HepG2 (cell line): ENCODE data around the gene SLC1A2. TPM values are rescaled to one million over a fixed set of nuclear protein-coding genes. Genes with fewer than 3 reads are reported as not detected.

ENCODE experiments used
- CENPBD1 ChIP-seq: sonication (generic); formaldehyde crosslinking; IDR thresholded peaks from 2 replicates; pipeline ENCODE4 v1.8.0; 2022; ENCODE audit warnings: missing genetic modification reagents, low read depth, mild to moderate bottlenecking, borderline replicate concordance
- DNMT1 ChIP-seq: sonication (generic); formaldehyde crosslinking; IDR thresholded peaks from 2 replicates; pipeline ENCODE4 v1.5.1; 2020; ENCODE audit warnings: mild to moderate bottlenecking, missing genetic modification reagents
- FOXA1 ChIP-seq, 2 experiments: fragments of 450-650 bp in 1 of 2; sonication (generic) in 1 of 2; formaldehyde crosslinking in 1 of 2; IDR thresholded peaks; 2 replicates each; pipeline versions ENCODE4 v1.4.0 to v1.6.1; 2016 to 2020; ENCODE audit warnings: missing genetic modification reagents in 1 of 2
- HCFC1 ChIP-seq: fragments of 150-350 bp; IDR thresholded peaks from 2 replicates; pipeline ENCODE4 v1.6.1; 2014; ENCODE audit warnings: low read depth, low read length
- KLF15 ChIP-seq: sonication (generic); formaldehyde crosslinking; IDR thresholded peaks from 2 replicates; pipeline ENCODE4 v1.8.1; 2023; ENCODE audit warnings: borderline replicate concordance, mild to moderate bottlenecking, inconsistent platforms, missing genetic modification reagents, mixed read lengths
- MIER2 ChIP-seq: IDR thresholded peaks from 2 replicates; pipeline ENCODE4 v1.6.1; 2016; ENCODE audit warnings: missing biosample characterization, missing genetic modification reagents
- MXD3 ChIP-seq: IDR thresholded peaks from 2 replicates; pipeline ENCODE4 v1.6.1; 2016; ENCODE audit warnings: mild to moderate bottlenecking, missing biosample characterization, missing genetic modification reagents
- NCOA5 ChIP-seq: sonication (generic); formaldehyde crosslinking; IDR thresholded peaks from 2 replicates; pipeline ENCODE4 v1.4.0; 2020; ENCODE audit warnings: missing genetic modification reagents
- NRL ChIP-seq: sonication (generic); formaldehyde crosslinking; IDR thresholded peaks from 2 replicates; pipeline ENCODE4 v1.5.0; 2020; ENCODE audit warnings: missing genetic modification reagents, mild to moderate bottlenecking, moderate library complexity, borderline replicate concordance
- RFX1 ChIP-seq: fragments of 450-650 bp; IDR thresholded peaks from 2 replicates; pipeline ENCODE4 v1.6.1; 2017
- TCF7L2 ChIP-seq: IDR thresholded peaks from 2 replicates; pipeline ENCODE4 v1.6.1; 2011; ENCODE audit warnings: mild to moderate bottlenecking, low read depth, low read length, moderate library complexity
- ZBTB20 ChIP-seq: sonication (generic); formaldehyde crosslinking; IDR thresholded peaks from 2 replicates; pipeline ENCODE4 v1.8.1; 2023; ENCODE audit warnings: missing genetic modification reagents, low read depth, mild to moderate bottlenecking, borderline replicate concordance
- ZBTB4 ChIP-seq: sonication (generic); formaldehyde crosslinking; IDR thresholded peaks from 2 replicates; pipeline ENCODE4 v1.4.0; 2020; ENCODE audit warnings: missing genetic modification reagents, mild to moderate bottlenecking, borderline replicate concordance
- ZFP41 ChIP-seq: sonication (generic); formaldehyde crosslinking; IDR thresholded peaks from 2 replicates; pipeline ENCODE4 v1.4.0; 2020; ENCODE audit warnings: mild to moderate bottlenecking, missing genetic modification reagents, borderline replicate concordance
- ZNF180 ChIP-seq: sonication (generic); formaldehyde crosslinking; IDR thresholded peaks from 2 replicates; pipeline ENCODE4 v1.4.0; 2020; ENCODE audit warnings: low read depth, missing genetic modification reagents, borderline replicate concordance
- ZNF563 ChIP-seq: sonication (generic); formaldehyde crosslinking; IDR thresholded peaks from 2 replicates; pipeline ENCODE4 v1.8.0; 2022; ENCODE audit warnings: mild to moderate bottlenecking, moderate library complexity, missing genetic modification reagents
- ZNF598 ChIP-seq: sonication (generic); formaldehyde crosslinking; IDR thresholded peaks from 2 replicates; pipeline ENCODE4 v1.5.1; 2020; ENCODE audit warnings: mild to moderate bottlenecking, missing genetic modification reagents, borderline replicate concordance
- ZNF674 ChIP-seq: sonication (generic); formaldehyde crosslinking; IDR thresholded peaks from 2 replicates; pipeline ENCODE4 v1.5.0; 2020; ENCODE audit warnings: low read depth, mild to moderate bottlenecking, missing genetic modification reagents
- ZNF775 ChIP-seq: sonication (generic); formaldehyde crosslinking; IDR thresholded peaks from 2 replicates; pipeline ENCODE4 v1.4.0; 2020; ENCODE audit warnings: missing genetic modification reagents, mild to moderate bottlenecking, moderate library complexity, borderline replicate concordance
- polyA plus RNA-seq, 8 experiments: library from polyadenylated mRNA; depleted of rRNA in 3 of 8; stranded (reverse) in 7 of 8; unstranded in 1 of 8; fragments of >200 nt; fragmentation: Illumina TruSeq in 4 of 8; extraction: Trizol in 4 of 8; gene quantifications; 2 replicates each; pipeline versions ENCODE4 v1.2.1 to v1.2.3, GENCODE V29; 2011 to 2016; ENCODE audit warnings: low read depth in 4 of 8, missing spikeins in 1 of 8, mixed read lengths in 1 of 8; ENCODE audit not compliant: insufficient read depth in 1 of 8
- total RNA-seq, 5 experiments: library from RNA; depleted of rRNA; stranded (reverse); fragments of >200 nt; fragmentation: Illumina TruSeq; extraction: Trizol; gene quantifications; 2 replicates each; pipeline ENCODE4 v1.2.3, GENCODE V29; 2016; ENCODE audit warnings: low read depth in 1 of 5
- TF ChIP-seq, protein P1 (sequence below): sonication (generic); formaldehyde crosslinking; IDR thresholded peaks from 2 replicates; pipeline ENCODE4 v1.4.0; 2020; ENCODE audit warnings: mild to moderate bottlenecking, low read depth, missing genetic modification reagents
- TF ChIP-seq, protein P2 (sequence below): sonication (generic); formaldehyde crosslinking; IDR thresholded peaks from 2 replicates; pipeline ENCODE4 v1.4.0; 2020; ENCODE audit warnings: missing genetic modification reagents
- TF ChIP-seq, protein P3 (sequence below): sonication (generic); formaldehyde crosslinking; IDR thresholded peaks from 2 replicates; pipeline ENCODE4 v1.5.0; 2020; ENCODE audit warnings: mild to moderate bottlenecking, missing genetic modification reagents, moderate library complexity

SLC1A2 gene
- total and polyA plus RNA-seq, 2 of the 13 experiments (the other 11 are each of a cell fraction or from before 2014, with no cell fraction given) = 23.2 to 43.2 TPM

DNA sequence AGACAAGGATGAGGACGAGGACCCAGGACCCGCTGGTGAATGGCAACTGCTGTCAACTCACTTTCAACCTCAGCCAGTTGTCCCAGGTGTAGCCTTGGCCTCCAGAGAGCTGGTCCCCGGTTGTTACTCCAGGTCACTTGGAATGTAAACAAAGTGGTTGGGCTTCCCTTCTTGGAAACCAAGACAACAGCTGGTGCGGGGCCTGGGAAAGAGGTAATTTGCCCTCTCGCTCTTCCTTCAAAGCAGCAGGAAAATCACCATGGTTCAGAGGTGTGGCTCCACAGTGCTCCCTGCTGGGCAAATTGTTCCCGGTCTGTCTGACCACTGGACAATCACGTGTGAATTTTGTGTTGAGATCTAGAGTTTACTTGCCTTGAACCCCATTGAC, 15.0 kb downstream of the SLC1A2 start (continued):
- TF ChIP-seq, protein P1, sequence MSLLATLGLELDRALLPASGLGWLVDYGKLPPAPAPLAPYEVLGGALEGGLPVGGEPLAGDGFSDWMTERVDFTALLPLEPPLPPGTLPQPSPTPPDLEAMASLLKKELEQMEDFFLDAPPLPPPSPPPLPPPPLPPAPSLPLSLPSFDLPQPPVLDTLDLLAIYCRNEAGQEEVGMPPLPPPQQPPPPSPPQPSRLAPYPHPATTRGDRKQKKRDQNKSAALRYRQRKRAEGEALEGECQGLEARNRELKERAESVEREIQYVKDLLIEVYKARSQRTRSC (CRISPR knock-in tag) = no peak
- TF ChIP-seq, protein P2, sequence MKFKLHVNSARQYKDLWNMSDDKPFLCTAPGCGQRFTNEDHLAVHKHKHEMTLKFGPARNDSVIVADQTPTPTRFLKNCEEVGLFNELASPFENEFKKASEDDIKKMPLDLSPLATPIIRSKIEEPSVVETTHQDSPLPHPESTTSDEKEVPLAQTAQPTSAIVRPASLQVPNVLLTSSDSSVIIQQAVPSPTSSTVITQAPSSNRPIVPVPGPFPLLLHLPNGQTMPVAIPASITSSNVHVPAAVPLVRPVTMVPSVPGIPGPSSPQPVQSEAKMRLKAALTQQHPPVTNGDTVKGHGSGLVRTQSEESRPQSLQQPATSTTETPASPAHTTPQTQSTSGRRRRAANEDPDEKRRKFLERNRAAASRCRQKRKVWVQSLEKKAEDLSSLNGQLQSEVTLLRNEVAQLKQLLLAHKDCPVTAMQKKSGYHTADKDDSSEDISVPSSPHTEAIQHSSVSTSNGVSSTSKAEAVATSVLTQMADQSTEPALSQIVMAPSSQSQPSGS (CRISPR knock-in tag) = no peak
- no peak for TF ChIP-seq KLF15 (CRISPR knock-in tag)
- no peak for TF ChIP-seq MIER2 (CRISPR knock-in tag)
- TF ChIP-seq ZFP41 = no peak
- no peak for TF ChIP-seq DNMT1 (CRISPR knock-in tag)
- TF ChIP-seq NCOA5 (CRISPR knock-in tag) = no peak
- TF ChIP-seq, protein P3, sequence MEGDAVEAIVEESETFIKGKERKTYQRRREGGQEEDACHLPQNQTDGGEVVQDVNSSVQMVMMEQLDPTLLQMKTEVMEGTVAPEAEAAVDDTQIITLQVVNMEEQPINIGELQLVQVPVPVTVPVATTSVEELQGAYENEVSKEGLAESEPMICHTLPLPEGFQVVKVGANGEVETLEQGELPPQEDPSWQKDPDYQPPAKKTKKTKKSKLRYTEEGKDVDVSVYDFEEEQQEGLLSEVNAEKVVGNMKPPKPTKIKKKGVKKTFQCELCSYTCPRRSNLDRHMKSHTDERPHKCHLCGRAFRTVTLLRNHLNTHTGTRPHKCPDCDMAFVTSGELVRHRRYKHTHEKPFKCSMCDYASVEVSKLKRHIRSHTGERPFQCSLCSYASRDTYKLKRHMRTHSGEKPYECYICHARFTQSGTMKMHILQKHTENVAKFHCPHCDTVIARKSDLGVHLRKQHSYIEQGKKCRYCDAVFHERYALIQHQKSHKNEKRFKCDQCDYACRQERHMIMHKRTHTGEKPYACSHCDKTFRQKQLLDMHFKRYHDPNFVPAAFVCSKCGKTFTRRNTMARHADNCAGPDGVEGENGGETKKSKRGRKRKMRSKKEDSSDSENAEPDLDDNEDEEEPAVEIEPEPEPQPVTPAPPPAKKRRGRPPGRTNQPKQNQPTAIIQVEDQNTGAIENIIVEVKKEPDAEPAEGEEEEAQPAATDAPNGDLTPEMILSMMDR = peak; percentile 74
- no peak for TF ChIP-seq FOXA1 (IDR thresholded peaks at IDR 0.05)
- TF ChIP-seq FOXA1 (CRISPR knock-in tag; IDR thresholded peaks at IDR 0.05) = no peak
- TF ChIP-seq ZNF674 (CRISPR knock-in tag) = no peak
- no peak for TF ChIP-seq NRL
- no peak for TF ChIP-seq HCFC1
- TF ChIP-seq TCF7L2 = no peak
- TF ChIP-seq ZBTB4 (CRISPR knock-in tag) = no peak
- no peak for TF ChIP-seq ZNF563 (CRISPR knock-in tag)
- no peak for TF ChIP-seq ZNF598 (CRISPR knock-in tag)
- TF ChIP-seq ZNF775 = no peak
- no peak for TF ChIP-seq RFX1
- no peak for TF ChIP-seq MXD3 (CRISPR knock-in tag)
- no peak for TF ChIP-seq ZBTB20 (CRISPR knock-in tag)
- TF ChIP-seq ZNF180 (CRISPR knock-in tag) = no peak
- no peak for TF ChIP-seq CENPBD1 (CRISPR knock-in tag)
